Breast epithelium (tissue), 3 donors: ENCODE measurements around the gene CAPN15.

Source experiments
- CTCF ChIP-seq, 3 donors: fragments of 450-650 bp; IDR thresholded peaks; one replicate each; pipeline ENCODE4 v1.5.1; 2016 to 2017; ENCODE audit warnings: antibody characterized with exemption in 3 of 3, mild to moderate bottlenecking in 3 of 3, moderate library complexity in 3 of 3
- POLR2A ChIP-seq: fragments of 450-650 bp; IDR thresholded peaks from one replicate; pipeline ENCODE4 v1.6.1; 2016; ENCODE audit warnings: antibody characterized with exemption, mild to moderate bottlenecking, moderate library complexity

DNA sequence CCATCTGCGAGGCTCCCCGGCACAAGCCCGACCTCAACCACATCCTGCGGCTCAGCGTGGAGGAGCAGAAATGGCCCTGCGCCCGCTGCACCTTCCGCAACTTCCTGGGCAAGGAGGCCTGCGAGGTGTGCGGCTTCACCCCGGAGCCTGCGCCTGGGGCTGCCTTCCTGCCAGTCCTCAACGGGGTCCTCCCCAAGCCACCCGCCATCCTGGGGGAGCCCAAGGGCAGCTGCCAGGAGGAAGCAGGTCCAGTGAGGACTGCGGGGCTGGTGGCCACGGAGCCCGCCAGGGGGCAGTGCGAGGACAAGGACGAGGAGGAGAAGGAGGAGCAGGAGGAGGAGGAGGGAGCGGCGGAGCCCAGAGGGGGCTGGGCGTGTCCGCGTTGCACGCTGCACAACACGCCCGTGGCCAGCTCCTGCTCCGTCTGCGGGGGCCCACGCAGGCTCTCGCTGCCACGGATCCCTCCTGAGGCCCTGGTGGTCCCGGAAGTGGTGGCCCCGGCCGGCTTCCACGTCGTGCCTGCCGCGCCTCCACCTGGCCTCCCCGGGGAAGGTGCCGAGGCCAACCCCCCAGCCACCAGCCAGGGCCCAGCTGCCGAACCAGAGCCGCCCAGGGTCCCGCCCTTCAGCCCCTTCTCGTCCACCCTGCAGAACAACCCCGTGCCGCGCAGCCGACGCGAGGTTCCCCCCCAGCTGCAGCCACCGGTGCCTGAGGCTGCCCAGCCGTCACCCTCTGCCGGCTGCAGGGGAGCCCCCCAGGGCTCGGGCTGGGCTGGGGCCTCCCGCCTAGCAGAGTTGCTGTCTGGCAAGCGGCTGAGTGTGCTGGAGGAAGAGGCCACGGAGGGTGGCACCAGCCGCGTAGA is 19.6 kb downstream of the CAPN15 start:
- TF ChIP-seq POLR2A (no peak), CTCF (IDR thresholded peaks at IDR 0.05) (peak; percentile 48 to 76 (median 53))
